Fibroblast of villous mesenchyme (primary cell): ENCODE measurements around the gene STIM2. TPM values are rescaled to one million over a fixed set of nuclear protein-coding genes. Genes with fewer than 3 reads are reported as not detected.
"Not testable (repeated sequence)": the region's sequence is repeated elsewhere in the genome, so short reads cannot be mapped to it uniquely, and the experiment has no call there.

Experiments
- DNase-seq: peaks from one replicate; pipeline ENCODE4 v3.0.0-alpha.2; 2010; ENCODE audit warnings: low read depth
- H3K4me3 ChIP-seq: 2 replicates; pipeline ENCODE4 v1.5.1; 2011; ENCODE audit warnings: low read depth, mild to moderate bottlenecking, low read length
- CTCF ChIP-seq: IDR thresholded peaks from 2 replicates; pipeline ENCODE4 v1.5.1; 2012; ENCODE audit warnings: low read depth, mild to moderate bottlenecking, low read length; ENCODE audit not compliant: insufficient read depth
- total RNA-seq: library from RNA; depleted of rRNA; stranded (reverse); fragments of >200 nt; gene quantifications from 2 replicates; pipeline ENCODE4 v1.2.3, GENCODE V29; 2012

STIM2 gene
- total RNA-seq, 1 donor, result 21.6 TPM

DNA sequence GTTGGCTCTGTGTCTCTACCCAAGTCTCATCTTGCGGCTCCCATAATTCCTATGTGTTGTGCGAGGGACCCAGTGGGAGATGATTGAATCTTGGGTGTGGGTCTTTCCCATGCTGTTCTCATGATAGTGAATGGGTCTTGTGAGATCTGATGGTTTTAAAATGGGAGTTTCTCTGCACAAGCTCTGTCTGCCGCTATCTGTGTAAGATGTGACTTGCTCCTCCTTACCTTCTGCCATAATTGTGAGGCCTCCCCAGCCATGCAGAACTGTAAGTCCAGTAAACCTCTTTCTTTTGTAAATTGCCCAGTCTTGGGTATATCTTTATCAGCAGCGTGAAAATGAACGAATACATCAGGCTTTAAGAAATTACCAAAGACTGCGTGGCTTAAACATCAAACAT, 31.2 kb downstream of the STIM2 start:
- no peak for TF ChIP-seq CTCF
- H3K4me3 ChIP-seq, result no peak overlapping the region
- no peak for DNase-seq

GRCh38 chr4:26892480-26893150, 32.0 kb downstream of the STIM2 start:
- TF ChIP-seq CTCF, result no peak
- no peak overlapping the region for H3K4me3 ChIP-seq
- no peak for DNase-seq

DNA sequence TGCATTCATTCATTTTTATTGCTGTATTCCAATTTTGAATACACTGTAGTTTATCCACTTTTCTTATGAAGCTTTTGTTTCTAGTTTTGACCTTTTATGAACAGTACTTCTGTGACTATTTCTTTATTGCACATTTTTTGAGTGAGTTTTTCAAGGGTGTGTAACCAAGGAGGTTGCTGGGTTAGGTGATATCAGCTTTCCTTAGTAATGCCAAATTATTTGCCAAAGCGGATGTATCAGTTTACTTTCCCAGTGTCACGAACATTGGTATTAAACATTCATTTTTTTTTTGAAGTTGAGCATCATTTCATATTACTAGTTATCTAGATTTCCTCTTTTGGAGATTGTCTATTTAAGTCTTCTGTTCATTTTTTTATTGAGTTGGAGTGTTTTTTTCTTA, 32.9 kb downstream of the STIM2 start:
- no peak for TF ChIP-seq CTCF
- DNase-seq, result no peak
- no peak overlapping the region for H3K4me3 ChIP-seq

DNA sequence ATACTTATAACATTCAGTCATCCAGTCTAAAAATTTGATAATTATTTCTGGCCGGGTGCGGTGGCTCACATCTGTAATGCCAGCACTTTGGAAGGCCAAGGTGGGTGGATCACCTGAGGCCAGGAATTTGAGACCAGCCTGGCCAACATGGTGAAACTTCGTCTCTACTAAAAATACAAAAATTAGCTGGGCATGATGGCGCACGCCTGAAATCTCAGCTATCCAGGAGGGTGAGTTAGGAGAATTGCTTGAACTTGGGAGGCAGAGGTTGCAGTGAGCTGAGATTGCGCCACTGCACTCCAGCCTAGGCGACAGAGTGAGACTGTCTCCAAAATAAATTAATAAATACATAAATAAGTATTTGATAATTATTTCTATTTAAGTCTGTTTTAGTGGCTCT, 34.2 kb downstream of the STIM2 start:
- not testable (repeated sequence) for DNase-seq, H3K4me3 ChIP-seq

GRCh38 chr4:26896636-26897035, 36.0 kb downstream of the STIM2 start:
- no peak overlapping the region for H3K4me3 ChIP-seq
- no peak for TF ChIP-seq CTCF
- DNase-seq, result peak; percentile 32

DNA sequence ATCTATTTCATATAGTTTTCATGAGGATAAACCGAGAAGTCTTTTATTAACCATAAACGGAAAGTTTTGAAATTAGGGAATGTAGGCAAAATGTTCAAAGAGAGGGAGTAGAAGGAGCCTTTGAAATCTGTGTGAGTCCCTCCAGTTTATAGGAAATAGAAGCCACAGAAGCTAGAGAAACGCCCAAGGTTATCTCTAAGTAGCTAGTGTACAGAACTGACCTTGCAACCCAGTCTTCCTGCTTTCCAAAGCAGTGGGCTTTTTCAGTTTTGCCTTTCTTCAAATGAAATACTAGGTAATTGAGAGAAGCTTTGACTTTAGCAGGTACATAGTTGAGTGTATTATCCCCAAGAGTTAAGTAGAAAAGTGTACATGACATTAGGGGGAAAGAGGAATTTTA, 39.4 kb downstream of the STIM2 start:
- no peak for TF ChIP-seq CTCF
- no peak for DNase-seq
- no peak overlapping the region for H3K4me3 ChIP-seq

GRCh38 chr4:26900765-26901164, 40.1 kb downstream of the STIM2 start:
- DNase-seq, result no peak
- no peak for TF ChIP-seq CTCF
- H3K4me3 ChIP-seq, result no peak overlapping the region
